H1 (cell line): Measurements from ENCODE around the gene DAG1. TPM values are rescaled to one million over a fixed set of nuclear protein-coding genes. Genes with fewer than 3 reads are reported as not detected.

Experiments
- CTCF ChIA-PET: fragments of 300-600 bp; sonication (Branson Sonifier 250); formaldehyde crosslinking; loops from one replicate; lab custom pipeline; 2021; ENCODE audit not compliant: partially characterized antibody; lab: Charles Lee
- POLR2A ChIA-PET: fragments of 300-600 bp; sonication (Branson Sonifier 250); formaldehyde crosslinking; loops from one replicate; lab custom pipeline; 2021; ENCODE audit warnings: inconsistent platforms; ENCODE audit not compliant: partially characterized antibody; lab: Charles Lee
- DNase-seq, 2 experiments: peaks; one replicate each; pipeline versions ENCODE4 v3.0.0 to v3.0.0-alpha.2; 2010 to 2022; ENCODE audit warnings: low spot score in 2 of 2, low read depth in 1 of 2, mixed read lengths in 1 of 2
- FAIRE-seq: peaks from 2 replicates; lab custom pipeline; 2011; peaks lifted over from hg19 to GRCh38; lab: Jason Lieb, UNC
- H2AFZ ChIP-seq: 2 replicates; pipeline ENCODE4 v1.8.1; 2012; ENCODE audit warnings: low read length, inconsistent platforms
- H2AK5ac ChIP-seq: 2 replicates; pipeline ENCODE4 v1.6.1; 2013; ENCODE audit warnings: low read depth, low read length
- H2BK120ac ChIP-seq: replicated peaks from 2 replicates; pipeline ENCODE3; 2013; ENCODE audit warnings: low read depth, low read length, inconsistent platforms
- H2BK12ac ChIP-seq: 2 replicates; pipeline ENCODE4 v1.6.1; 2013; ENCODE audit warnings: low read depth, low read length
- H2BK15ac ChIP-seq: 2 replicates; pipeline ENCODE4 v1.6.1; 2013; ENCODE audit warnings: low read length
- H2BK20ac ChIP-seq: 2 replicates; pipeline ENCODE4 v1.6.1; 2013; ENCODE audit warnings: low read length
- H2BK5ac ChIP-seq: 2 replicates; pipeline ENCODE4 v1.6.1; 2013; ENCODE audit warnings: low read depth, low read length
- H3K14ac ChIP-seq: 2 replicates; pipeline ENCODE4 v1.6.1; 2013; ENCODE audit warnings: inconsistent platforms; ENCODE audit not compliant: insufficient read length
- H3K18ac ChIP-seq: 2 replicates; pipeline ENCODE4 v1.6.1; 2013; ENCODE audit warnings: low read length; ENCODE audit errors: extremely low read depth
- H3K23ac ChIP-seq: 2 replicates; pipeline ENCODE4 v1.6.1; 2013; ENCODE audit warnings: inconsistent platforms; ENCODE audit not compliant: insufficient read length
- H3K23me2 ChIP-seq: 2 replicates; pipeline ENCODE4 v1.6.1; 2013; ENCODE audit warnings: low read depth, low read length
- H3K27ac ChIP-seq: 2 replicates; pipeline ENCODE4 v1.6.1; 2011; ENCODE audit warnings: low read depth, low read length, inconsistent platforms
- H3K27me3 ChIP-seq, 4 experiments: replicated peaks in 1 of 4; 1 replicate in 1 of 4; 2 replicates in 3 of 4; pipeline versions ENCODE4 v1.6.1 to v1.8.1; 2011 to 2013; ENCODE audit warnings: low read length in 3 of 4, mild to moderate bottlenecking in 3 of 4, inconsistent platforms in 2 of 4, mixed read lengths in 2 of 4, moderate library complexity in 1 of 4; ENCODE audit not compliant: control insufficient read depth in 3 of 4, insufficient read depth in 3 of 4; ENCODE audit errors: extremely low read depth in 1 of 4
- H3K36me3 ChIP-seq, 4 experiments: 2 replicates each; pipeline versions ENCODE4 v1.6.1 to v1.8.1; 2011 to 2013; ENCODE audit warnings: mild to moderate bottlenecking in 4 of 4, low read length in 3 of 4, moderate library complexity in 2 of 4, control low read depth in 1 of 4, inconsistent platforms in 1 of 4; ENCODE audit not compliant: insufficient read depth in 4 of 4, control insufficient read depth in 2 of 4
- H3K4ac ChIP-seq: replicated peaks from 2 replicates; pipeline ENCODE3; 2013; ENCODE audit warnings: low read length, low read depth, mixed read lengths, inconsistent platforms; ENCODE audit not compliant: insufficient read length
- H3K4me1 ChIP-seq, 4 experiments: replicated peaks in 1 of 4; 1 replicate in 1 of 4; 2 replicates in 3 of 4; pipeline versions ENCODE4 v1.6.1 to v1.8.1; 2011 to 2013; ENCODE audit warnings: low read length in 3 of 4, inconsistent platforms in 2 of 4, mixed read lengths in 1 of 4; ENCODE audit not compliant: insufficient read depth in 4 of 4, control insufficient read depth in 3 of 4
- H3K4me2 ChIP-seq, 2 experiments: 2 replicates each; pipeline versions ENCODE4 v1.6.1 to v1.8.1; 2011 to 2013; ENCODE audit warnings: low read depth in 2 of 2, low read length in 2 of 2, control low read depth in 1 of 2, inconsistent platforms in 1 of 2, mild to moderate bottlenecking in 1 of 2; ENCODE audit not compliant: insufficient read depth in 1 of 2
- H3K4me3 ChIP-seq, 4 experiments: fragments of 200-600, 300-600 bp in 1 of 4; sonication (generic), shearing (Covaris generic), sonication (Bioruptor Twin) in 1 of 4; 2 replicates each; pipeline versions ENCODE4 v1.5.1 to v1.8.1; 2011 to 2016; ENCODE audit warnings: low read length in 4 of 4, low read depth in 3 of 4, control low read depth in 2 of 4, inconsistent platforms in 2 of 4, mild to moderate bottlenecking in 2 of 4, mixed read lengths in 1 of 4, moderate library complexity in 1 of 4; ENCODE audit not compliant: insufficient read depth in 2 of 4; ENCODE audit errors: extremely low read depth in 1 of 4
- H3K56ac ChIP-seq: replicated peaks from 2 replicates; pipeline ENCODE3; 2013; ENCODE audit warnings: low read depth, mild to moderate bottlenecking, mixed read lengths, low read length, inconsistent platforms; ENCODE audit not compliant: insufficient read length
- H3K79me1 ChIP-seq: 2 replicates; pipeline ENCODE4 v1.6.1; 2013; ENCODE audit warnings: low read depth, low read length, control low read depth
- H3K79me2 ChIP-seq, 2 experiments: 2 replicates each; pipeline versions ENCODE4 v1.6.1 to v1.8.1; 2012 to 2013; ENCODE audit warnings: low read length in 2 of 2, mild to moderate bottlenecking in 2 of 2, inconsistent platforms in 1 of 2; ENCODE audit not compliant: insufficient read depth in 2 of 2, control insufficient read depth in 1 of 2
- H3K9ac ChIP-seq, 4 experiments: replicated peaks in 1 of 4; 1 replicate in 1 of 4; 2 replicates in 3 of 4; pipeline versions ENCODE4 v1.6.1 to v1.8.1; 2011 to 2013; ENCODE audit warnings: low read depth in 3 of 4, low read length in 3 of 4, control low read depth in 2 of 4, mild to moderate bottlenecking in 2 of 4, moderate library complexity in 2 of 4, inconsistent platforms in 1 of 4; ENCODE audit errors: extremely low read depth in 1 of 4
- H3K9me3 ChIP-seq, 2 experiments: 2 replicates each; pipeline versions ENCODE4 v1.6.1 to v1.8.1; 2012 to 2013; ENCODE audit warnings: mild to moderate bottlenecking in 2 of 2, moderate library complexity in 2 of 2, control low read depth in 1 of 2, inconsistent platforms in 1 of 2, low read depth in 1 of 2, low read length in 1 of 2, mixed read lengths in 1 of 2; ENCODE audit not compliant: insufficient read depth in 2 of 2
- H4K20me1 ChIP-seq, 2 experiments: replicated peaks in 1 of 2; 2 replicates each; pipeline versions ENCODE3 to v1.8.1; 2011 to 2013; ENCODE audit warnings: inconsistent platforms in 2 of 2, low read length in 2 of 2, mild to moderate bottlenecking in 1 of 2; ENCODE audit not compliant: insufficient read depth in 2 of 2, control insufficient read depth in 1 of 2
- H4K5ac ChIP-seq: 2 replicates; pipeline ENCODE4 v1.6.1; 2013; ENCODE audit warnings: low read length, low read depth, mixed read lengths, inconsistent platforms; ENCODE audit not compliant: insufficient read length
- H4K8ac ChIP-seq: 2 replicates; pipeline ENCODE4 v1.8.0; 2013; ENCODE audit warnings: mild to moderate bottlenecking, moderate library complexity, low read length, inconsistent platforms; ENCODE audit not compliant: insufficient read depth; ENCODE audit errors: extremely low read depth
- H4K91ac ChIP-seq: replicated peaks from 2 replicates; pipeline ENCODE3; 2013; ENCODE audit warnings: low read length, mixed read lengths, inconsistent platforms; ENCODE audit not compliant: insufficient read length
- BACH1 ChIP-seq: IDR thresholded peaks from 2 replicates; pipeline ENCODE4 v1.6.1; 2012; ENCODE audit warnings: low read length, improper control_type of control experiment
- BRCA1 ChIP-seq: IDR thresholded peaks from 2 replicates; pipeline ENCODE4 v1.6.1; 2012; ENCODE audit warnings: low read depth, low read length, improper control_type of control experiment
- CBX8 ChIP-seq: fragments of 300-800, 300-1000 bp; sonication (generic); IDR thresholded peaks from 2 replicates; pipeline ENCODE4 v1.7.1; 2016; ENCODE audit warnings: low read depth, low read length, borderline replicate concordance
- CHD1 ChIP-seq: IDR thresholded peaks from 2 replicates; pipeline ENCODE4 v1.6.1; 2012; ENCODE audit warnings: low read depth, low read length, improper control_type of control experiment
- EGR1 ChIP-seq: IDR thresholded peaks from 2 replicates; pipeline ENCODE4 v1.6.1; 2011; ENCODE audit warnings: low read depth, low read length, borderline replicate concordance
- EZH2 ChIP-seq: fragments of 200-600 bp; sonication (generic); IDR thresholded peaks from 2 replicates; pipeline ENCODE4 v1.7.1; 2012; ENCODE audit warnings: low read depth, mild to moderate bottlenecking, moderate library complexity, low read length, inconsistent platforms; ENCODE audit not compliant: severe bottlenecking
- HDAC2 ChIP-seq, 2 experiments: fragments of 300-600 bp in 1 of 2; sonication (generic) in 1 of 2; IDR thresholded peaks; 2 replicates each; pipeline ENCODE4 v1.6.1; 2011 to 2012; ENCODE audit warnings: low read depth in 2 of 2, low read length in 2 of 2, mild to moderate bottlenecking in 2 of 2, moderate library complexity in 2 of 2, borderline replicate concordance in 1 of 2, inconsistent platforms in 1 of 2
- NANOG ChIP-seq: IDR thresholded peaks from 2 replicates; pipeline ENCODE4 v1.6.1; 2011; ENCODE audit warnings: low read length, low read depth, mild to moderate bottlenecking, inconsistent platforms; ENCODE audit not compliant: insufficient read depth, poor library complexity, severe bottlenecking
- RAD21 ChIP-seq, 2 experiments: IDR thresholded peaks in 1 of 2; conservative IDR thresholded peaks in 1 of 2; 2 replicates each; pipeline ENCODE4 v1.6.1; 2011; ENCODE audit warnings: low read depth in 2 of 2, low read length in 2 of 2, improper control_type of control experiment in 1 of 2, inconsistent platforms in 1 of 2, mild to moderate bottlenecking in 1 of 2, moderate library complexity in 1 of 2
- RBBP5 ChIP-seq: IDR thresholded peaks from 2 replicates; pipeline ENCODE4 v1.7.1; 2012; ENCODE audit warnings: low read depth, mild to moderate bottlenecking, inconsistent platforms, low read length, moderate library complexity, borderline replicate concordance
- SIX5 ChIP-seq: IDR thresholded peaks from 2 replicates; pipeline ENCODE4 v1.6.1; 2011; ENCODE audit warnings: mild to moderate bottlenecking, low read depth, low read length
- ZNF274 ChIP-seq: IDR thresholded peaks from 2 replicates; pipeline ENCODE4 v1.7.0; 2012; ENCODE audit warnings: low read length, borderline replicate concordance; ENCODE audit errors: extremely low read depth
- WGBS, 2 experiments: shearing (Covaris generic) in 1 of 2; methylation state at CpG; one replicate each; pipeline versions ENCODE4 v1.1.6 to v1.1.7; 2013 to 2015; ENCODE audit warnings: low lambda C conversion rate in 2 of 2, mixed read lengths in 2 of 2, inconsistent platforms in 1 of 2, low coverage in 1 of 2, missing lambda C conversion rate in 1 of 2; ENCODE audit not compliant: insufficient replicate concordance in 2 of 2, insufficient coverage in 1 of 2, insufficient read length in 1 of 2; ENCODE audit errors: extremely low coverage in 1 of 2, missing lambda C conversion rate in 1 of 2; 5-methylcytosine and 5-hydroxymethylcytosine counted together
- polyA plus RNA-seq, 7 experiments: library from polyadenylated mRNA; depleted of rRNA in 3 of 7; stranded (reverse) in 5 of 7; unstranded in 2 of 7; fragments of >200 nt in 5 of 7; fragments of 200-250 nt in 2 of 7; gene quantifications; 1 replicate in 5 of 7; 2 replicates in 1 of 7; 4 replicates in 1 of 7; pipeline versions ENCODE4 v1.2.1 to v1.2.3, GENCODE V29; 2011 to 2013; ENCODE audit warnings: missing spikeins in 2 of 7, mixed read lengths in 2 of 7
- total RNA-seq: library from RNA; stranded (reverse); fragmentation: NEBNext Ultra II Directional; extraction: Animal tissue kit (Norgen Biotek cat#: 25700); gene quantifications from 2 replicates; pipeline ENCODE4 v1.2.1, GENCODE V29; 2021
- TF ChIP-seq, protein P1 (sequence below): IDR thresholded peaks from 2 replicates; pipeline ENCODE4 v1.6.1; 2012; ENCODE audit warnings: inconsistent platforms

The DAG1 gene
- total and polyA plus RNA-seq, 2 of the 8 experiments (the other 6 are each of a cell fraction or from before 2014, with no cell fraction given) = 97.5 to 138 TPM

DNA sequence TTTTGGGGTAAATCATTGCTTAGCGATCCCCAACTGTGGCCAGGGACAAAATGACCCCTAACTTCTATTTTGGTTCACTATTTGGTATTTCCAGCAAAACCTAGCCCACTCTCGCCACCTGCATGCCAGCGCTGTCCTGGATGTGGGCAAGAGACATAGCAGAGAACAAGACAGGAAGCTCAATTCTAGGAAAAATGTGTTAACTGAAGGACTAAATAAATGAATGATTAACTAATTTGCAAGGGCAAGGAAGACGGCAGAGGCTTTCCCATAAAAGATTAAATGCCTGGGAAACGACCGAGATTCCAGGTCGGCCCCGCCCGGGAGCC lies 41.4 kb upstream of the DAG1 start:
- DNase-seq = no peak
- no peak overlapping the region for H2BK20ac ChIP-seq
- H3K36me3 ChIP-seq = no peaks in the 10 kb centered on the region; a peak in 1 of 8 replicates
- CTCF ChIA-PET = interaction anchor here (0.6 to 2.2 kb wide), 5 partner anchors 9 to 108 kb away, joined by 3 to 7 read pairs (median 4); no protein-coding TSS in a partner anchor
- H3K9ac ChIP-seq = peak overlapping the region in 2 of 4 experiments; percentile 66 to 72; a peak in 2 of 7 replicates
- H4K5ac ChIP-seq = no peak overlapping the region
- H3K27me3 ChIP-seq = no peaks in the 10 kb centered on the region
- H3K27ac ChIP-seq = no peak overlapping the region
- no peaks in the 10 kb centered on the region for H3K9me3 ChIP-seq
- H4K8ac ChIP-seq = peak overlapping the region; percentile 68
- no peak overlapping the region for H2AK5ac ChIP-seq
- peaks cover 0 to 2% of the 10 kb centered on the region in 2 experiments for H4K20me1 ChIP-seq
- no peaks in the 10 kb centered on the region; a peak in 1 of 7 replicates for H3K4me1 ChIP-seq
- H2AFZ ChIP-seq = peak overlapping the region; percentile 80; the same call in 1 of the 2 replicates
- no peak overlapping the region for H2BK12ac ChIP-seq
- WGBS, 2 experiments = 11% methylated on average over 8 of the region's 9 CpGs; no CpG with 5 or more reads in 1 of the 2 experiments
- no peaks in the 10 kb centered on the region for H3K79me2 ChIP-seq
- H4K91ac ChIP-seq = no peak overlapping the region
- peak overlapping the region; percentile 56 to 81 for H3K4me2 ChIP-seq
- peaks cover 3% of the 10 kb centered on the region; the same call in 1 of the 2 replicates for H3K23me2 ChIP-seq
- H2BK15ac ChIP-seq = no peak overlapping the region
- peak overlapping the region; percentile 52 to 84 (median 77) for H3K4me3 ChIP-seq
- H3K79me1 ChIP-seq = no peaks in the 10 kb centered on the region
- POLR2A ChIA-PET = interaction anchor here (0.6 to 4.5 kb wide), 14 partner anchors 9 to 474 kb away, joined by 3 to 26 read pairs (median 4); partner anchors contain the start of genes DAG1, RHOA, TCTA and USP4
- H2BK5ac ChIP-seq = no peak overlapping the region
- no peak overlapping the region for H3K4ac ChIP-seq
- no peak overlapping the region for H2BK120ac ChIP-seq
- no peak overlapping the region for H3K56ac ChIP-seq
- H3K14ac ChIP-seq = no peak overlapping the region
- H3K18ac ChIP-seq = no peak overlapping the region
- no peak for FAIRE-seq
- no peak overlapping the region for H3K23ac ChIP-seq
- TF ChIP-seq NANOG (no peak), HDAC2 (IDR thresholded peaks at IDR 0.05; ENCODE audit: borderline replicate concordance in 1 of 2, low read depth in 2 of 2, low read length in 2 of 2) (no peak), CHD1 (no peak), BACH1 (no peak), RBBP5 (no peak), ZNF274 (no peak), CBX8 (no peak), EZH2 (no peak), BRCA1 (no peak), EGR1 (no peak), SIX5 (no peak), RAD21 (IDR thresholded peaks at IDR 0.05 in 1 of 2, conservative IDR thresholded peaks at IDR 0.05 in 1 of 2; ENCODE audit: low read depth in 2 of 2, low read length in 2 of 2) (no peak; a peak in 1 of 4 replicates)
- TF ChIP-seq, protein P1, sequence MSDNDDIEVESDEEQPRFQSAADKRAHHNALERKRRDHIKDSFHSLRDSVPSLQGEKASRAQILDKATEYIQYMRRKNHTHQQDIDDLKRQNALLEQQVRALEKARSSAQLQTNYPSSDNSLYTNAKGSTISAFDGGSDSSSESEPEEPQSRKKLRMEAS = no peak
